T47D (cell line): ENCODE measurements around the gene DDX52.

Source experiments
- DNase-seq, 2 experiments: peaks; one replicate each; pipeline versions ENCODE4 v3.0.0 to v3.0.0-alpha.2; 2011 to 2012; ENCODE audit warnings: low read depth in 1 of 2, low spot score in 1 of 2
- JUND ChIP-seq: IDR thresholded peaks from 2 replicates; pipeline ENCODE4 v1.6.1; 2012; ENCODE audit warnings: low read depth
- in situ Hi-C: cut with HindIII; loops from 2 replicates; pipeline ENCODE4 v1.10.0; 2016; ENCODE audit warnings: low sequenced_read_pairs, low pct_unique_long_range_greater_than_20kb

Gene DDX52

GRCh38 chr17:37562016-37562745 is 81.1 kb downstream of the DDX52 start:
- no peak for DNase-seq
- TF ChIP-seq JUND: no peak
- in situ Hi-C loops: no loop called here
